Karpas-422 (cell line): ENCODE results near the gene NPC2. TPM values are rescaled to one million over a fixed set of nuclear protein-coding genes. Genes with fewer than 3 reads are reported as not detected.

Experiments used
- DNase-seq: peaks from one replicate; pipeline ENCODE4 v3.0.0-alpha.2; 2015
- H2AFZ ChIP-seq: fragments of 200-600 bp; sonication (generic); 2 replicates; pipeline ENCODE4 v1.6.1; 2014; ENCODE audit warnings: antibody characterized with exemption, low read length, mixed read lengths
- H3K27ac ChIP-seq: fragments of 200-600 bp; sonication (generic); 2 replicates; pipeline ENCODE4 v1.5.1; 2014; ENCODE audit warnings: mild to moderate bottlenecking, low read length, moderate library complexity
- H3K27me3 ChIP-seq: fragments of 200-600 bp; sonication (generic); 2 replicates; pipeline ENCODE4 v1.6.1; 2014; ENCODE audit warnings: low read length, mixed read lengths
- H3K36me3 ChIP-seq: fragments of 200-600 bp; sonication (generic); 2 replicates; pipeline ENCODE4 v1.6.1; 2014; ENCODE audit warnings: low read length, mixed read lengths; ENCODE audit not compliant: insufficient read depth
- H3K4me1 ChIP-seq: fragments of 200-600 bp; sonication (generic); 2 replicates; pipeline ENCODE4 v1.6.1; 2014; ENCODE audit warnings: mild to moderate bottlenecking, low read length, mixed read lengths
- H3K4me2 ChIP-seq: fragments of 200-600 bp; sonication (generic); 2 replicates; pipeline ENCODE4 v1.6.1; 2014; ENCODE audit warnings: low read length, low read depth, mild to moderate bottlenecking; ENCODE audit not compliant: poor library complexity, severe bottlenecking
- H3K4me3 ChIP-seq: fragments of 200-600 bp; sonication (generic); 2 replicates; pipeline ENCODE4 v1.5.1; 2014; ENCODE audit warnings: mild to moderate bottlenecking, antibody characterized with exemption, low read length, mixed read lengths
- H3K79me2 ChIP-seq: fragments of 200-600 bp; sonication (generic); 2 replicates; pipeline ENCODE4 v1.6.1; 2014; ENCODE audit warnings: mild to moderate bottlenecking, low read length, mixed read lengths
- H3K9ac ChIP-seq: fragments of 200-600 bp; sonication (generic); 2 replicates; pipeline ENCODE4 v1.6.0; 2014; ENCODE audit warnings: low read length
- H3K9me2 ChIP-seq: fragments of 200-600 bp; sonication (generic), shearing (Covaris generic); replicated peaks from 2 replicates; pipeline ENCODE4 v1.6.0; 2014; ENCODE audit warnings: mild to moderate bottlenecking, low read length, moderate library complexity; ENCODE audit not compliant: insufficient read depth
- H3K9me3 ChIP-seq: fragments of 300-700, 200-600 bp; sonication (generic); 2 replicates; pipeline ENCODE4 v1.6.1; 2014; ENCODE audit warnings: low read length, mixed read lengths
- H4K20me1 ChIP-seq: fragments of 200-600 bp; sonication (generic); 2 replicates; pipeline ENCODE4 v1.6.1; 2014; ENCODE audit warnings: mild to moderate bottlenecking, antibody characterized with exemption, low read length, low read depth; ENCODE audit not compliant: insufficient read depth
- total RNA-seq: library from RNA; depleted of rRNA; stranded (reverse); fragments of >200 nt; shearing (Covaris generic); gene quantifications from 2 replicates; pipeline ENCODE4 v1.2.3, GENCODE V29; 2014; ENCODE audit warnings: low replicate concordance

Gene NPC2
- total RNA-seq, 1 experiment from 2014 or later: 113 TPM

DNA sequence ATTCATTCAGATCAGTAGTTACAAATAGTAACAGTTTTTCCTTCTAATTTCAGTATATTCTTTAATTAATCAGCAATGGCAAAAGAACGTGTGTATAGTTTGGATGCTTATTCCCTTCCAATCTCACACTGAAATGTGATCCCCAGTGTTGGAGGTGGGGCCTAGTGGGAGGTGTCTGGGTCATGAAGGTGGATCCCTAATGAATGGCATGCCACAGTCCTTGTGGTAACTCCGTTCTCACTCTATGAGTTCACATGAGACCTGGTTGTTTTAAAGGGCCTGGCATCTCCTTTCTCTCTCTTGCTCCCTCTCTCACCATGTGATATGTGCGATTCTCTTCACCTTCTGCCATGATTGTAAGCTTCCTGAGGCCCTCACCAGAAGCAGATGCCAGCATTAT lies 48.2 kb downstream of the NPC2 start:
- no peak for DNase-seq
- no peak overlapping the region for H3K4me2 ChIP-seq
- no peak overlapping the region for H3K27ac ChIP-seq
- no peak overlapping the region for H2AFZ ChIP-seq
- no peaks in the 10 kb centered on the region for H3K36me3 ChIP-seq
- H3K9me3 ChIP-seq: no peaks in the 10 kb centered on the region
- no peaks in the 10 kb centered on the region for H3K27me3 ChIP-seq
- no peaks in the 10 kb centered on the region for H4K20me1 ChIP-seq
- H3K4me1 ChIP-seq: no peaks in the 10 kb centered on the region
- no peak overlapping the region for H3K4me3 ChIP-seq
- H3K9ac ChIP-seq: no peak overlapping the region
- no peaks in the 10 kb centered on the region for H3K9me2 ChIP-seq
- no peaks in the 10 kb centered on the region for H3K79me2 ChIP-seq

DNA sequence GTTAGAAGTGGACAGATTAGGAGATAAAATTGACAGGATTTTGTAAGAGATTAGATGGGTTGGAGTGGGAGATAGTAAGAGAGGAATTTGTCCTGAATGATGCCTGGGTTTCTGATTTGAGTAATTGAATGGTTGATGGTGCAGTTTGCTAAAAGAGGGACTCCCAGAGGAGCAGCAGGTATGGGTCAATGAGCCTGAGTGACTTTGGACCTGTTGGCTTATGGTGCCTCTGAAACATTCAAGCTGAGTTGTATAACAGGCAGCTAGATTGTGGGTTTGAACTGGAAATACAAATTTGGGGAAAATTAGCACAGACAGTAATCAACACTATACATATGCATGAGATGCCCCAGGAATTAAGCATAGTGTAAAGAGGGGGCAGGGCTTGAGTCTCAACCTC lies 50.3 kb downstream of the NPC2 start:
- no peak overlapping the region for H3K4me2 ChIP-seq
- no peaks in the 10 kb centered on the region for H3K79me2 ChIP-seq
- H3K4me3 ChIP-seq: no peak overlapping the region
- H3K9ac ChIP-seq: no peak overlapping the region
- no peaks in the 10 kb centered on the region for H3K4me1 ChIP-seq
- H4K20me1 ChIP-seq: no peaks in the 10 kb centered on the region
- no peak overlapping the region for H2AFZ ChIP-seq
- no peak overlapping the region for H3K27ac ChIP-seq
- no peaks in the 10 kb centered on the region for H3K9me3 ChIP-seq
- no peaks in the 10 kb centered on the region for H3K9me2 ChIP-seq
- no peaks in the 10 kb centered on the region for H3K36me3 ChIP-seq
- no peak for DNase-seq
- no peaks in the 10 kb centered on the region for H3K27me3 ChIP-seq

DNA sequence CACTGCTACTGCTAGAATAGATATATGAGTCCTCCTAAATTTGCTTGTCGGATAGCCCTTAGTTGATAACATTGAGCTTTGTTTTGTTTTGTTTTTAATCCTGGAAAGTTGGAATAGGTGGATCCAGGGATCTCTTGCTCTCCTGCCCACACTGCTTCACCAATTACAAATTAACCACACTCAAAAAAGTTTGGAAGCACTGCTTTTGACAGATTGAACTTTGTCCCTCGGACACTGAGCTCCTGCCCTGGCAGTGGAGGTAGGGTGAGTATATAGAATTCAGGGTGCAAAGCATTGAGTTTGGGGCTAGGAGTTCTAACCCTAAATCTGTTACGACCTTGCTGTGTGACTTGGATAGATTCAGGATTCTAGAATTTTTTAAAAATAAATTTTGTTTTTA lies 52.0 kb downstream of the NPC2 start:
- H3K27ac ChIP-seq: no peak overlapping the region
- DNase-seq: no peak
- no peaks in the 10 kb centered on the region for H3K9me2 ChIP-seq
- no peak overlapping the region for H3K4me2 ChIP-seq
- H3K4me1 ChIP-seq: no peaks in the 10 kb centered on the region
- no peaks in the 10 kb centered on the region for H3K27me3 ChIP-seq
- H3K9me3 ChIP-seq: no peaks in the 10 kb centered on the region
- no peaks in the 10 kb centered on the region; the same call in 1 of the 2 replicates for H4K20me1 ChIP-seq
- H3K9ac ChIP-seq: no peak overlapping the region
- H3K36me3 ChIP-seq: no peaks in the 10 kb centered on the region
- H3K4me3 ChIP-seq: no peak overlapping the region
- H3K79me2 ChIP-seq: no peaks in the 10 kb centered on the region
- H2AFZ ChIP-seq: no peak overlapping the region

DNA sequence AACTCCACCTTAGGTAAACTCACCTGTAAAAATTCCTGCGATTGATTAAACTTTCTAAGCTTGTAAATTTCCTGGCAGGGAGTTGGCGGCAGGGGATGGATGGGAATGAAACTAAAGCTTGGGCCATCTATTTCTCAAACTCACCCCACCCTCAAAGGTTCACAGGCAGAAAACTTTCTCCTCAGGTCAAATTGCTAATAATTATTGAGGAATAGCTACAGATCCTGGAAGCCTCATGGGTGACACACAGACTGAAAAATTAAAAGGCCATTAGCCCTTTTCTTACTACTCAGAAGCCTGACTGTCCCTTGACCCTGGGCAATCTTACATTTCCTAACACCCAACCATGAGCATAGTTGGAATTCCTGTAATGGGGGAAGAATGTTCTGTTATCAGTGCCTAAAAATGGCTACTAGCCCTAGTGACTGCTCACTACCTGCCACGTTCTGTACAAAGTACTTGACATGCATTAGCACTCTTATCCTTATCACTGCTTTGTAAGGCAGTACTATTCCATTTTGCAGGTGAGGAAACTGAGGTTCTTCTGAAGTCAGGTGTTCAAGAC lies 54.7 kb downstream of the NPC2 start:
- no peak for DNase-seq
- no peak overlapping the region for H3K4me2 ChIP-seq

DNA sequence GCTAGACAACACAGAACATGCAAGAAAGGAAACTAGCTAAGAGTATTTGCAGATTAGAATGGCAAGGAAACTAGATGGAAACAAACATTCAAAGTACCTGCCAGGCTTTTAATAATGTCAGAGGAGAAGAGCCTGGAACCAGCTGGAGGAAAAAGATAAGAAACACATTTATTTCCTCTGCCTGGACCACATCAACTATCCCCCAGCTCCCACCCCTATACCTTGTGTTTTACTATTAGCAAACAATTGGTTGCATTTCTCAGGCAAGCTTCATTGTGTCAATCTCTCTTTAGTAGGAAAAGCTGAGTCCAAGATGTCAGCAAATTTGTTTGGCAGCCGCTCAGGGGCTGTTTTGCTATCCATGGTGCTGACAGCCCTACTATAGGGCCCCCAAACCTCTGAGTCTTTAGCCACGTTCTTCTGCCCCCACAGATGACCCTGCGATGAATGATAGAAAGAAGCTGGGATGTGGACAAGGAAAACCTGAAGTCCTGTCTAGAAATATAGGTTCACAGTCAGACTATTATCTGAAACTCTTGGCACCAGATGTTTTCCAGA lies 55.5 kb downstream of the NPC2 start:
- Histone ChIP-seq H3K27ac (no peak overlapping the region), H3K79me2 (no peaks in the 10 kb centered on the region), H3K4me2 (no peak overlapping the region), H3K9me2 (no peaks in the 10 kb centered on the region), H4K20me1 (no peaks in the 10 kb centered on the region; the same call in 1 of the 2 replicates), H3K4me1 (no peaks in the 10 kb centered on the region), H3K36me3 (no peaks in the 10 kb centered on the region), H3K9ac (no peak overlapping the region), H3K9me3 (no peaks in the 10 kb centered on the region), H3K4me3 (no peak overlapping the region), H3K27me3 (no peaks in the 10 kb centered on the region), H2AFZ (no peak overlapping the region)
- no peak for DNase-seq

More for the DNA sequence above, 54.7 kb downstream of the NPC2 start:
- H3K4me1 ChIP-seq: no peaks in the 10 kb centered on the region
- no peak overlapping the region for H3K27ac ChIP-seq
- H3K79me2 ChIP-seq: no peaks in the 10 kb centered on the region
- no peaks in the 10 kb centered on the region; the same call in 1 of the 2 replicates for H4K20me1 ChIP-seq
- no peaks in the 10 kb centered on the region for H3K36me3 ChIP-seq
- H3K27me3 ChIP-seq: no peaks in the 10 kb centered on the region
- no peak overlapping the region for H3K4me3 ChIP-seq
- no peak overlapping the region for H2AFZ ChIP-seq
- no peaks in the 10 kb centered on the region for H3K9me2 ChIP-seq
- no peak overlapping the region for H3K9ac ChIP-seq
- no peaks in the 10 kb centered on the region for H3K9me3 ChIP-seq

DNA sequence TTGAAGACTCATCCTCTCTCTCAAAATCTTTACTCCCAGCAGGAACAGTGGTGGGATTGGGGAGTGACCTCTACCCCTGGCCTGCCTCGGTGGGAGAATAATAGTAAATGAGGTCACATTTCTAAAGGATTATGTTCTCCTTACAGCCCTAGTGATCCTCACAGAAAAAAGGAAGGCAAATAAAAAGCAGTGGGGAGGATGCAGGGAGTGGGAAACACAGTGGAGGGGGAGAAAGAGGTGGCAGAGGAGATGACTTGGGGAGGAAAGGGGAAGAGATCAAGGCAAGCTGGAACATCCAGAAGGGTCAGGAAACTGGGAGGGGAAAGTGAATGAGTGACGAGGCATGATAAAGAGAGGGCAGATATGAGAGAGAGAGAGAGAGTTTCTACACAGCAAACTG lies 58.8 kb downstream of the NPC2 start:
- H3K4me3 ChIP-seq: no peak overlapping the region
- no peaks in the 10 kb centered on the region for H3K79me2 ChIP-seq
- H3K36me3 ChIP-seq: no peaks in the 10 kb centered on the region
- no peaks in the 10 kb centered on the region for H3K9me2 ChIP-seq
- H3K4me2 ChIP-seq: no peak overlapping the region
- peaks cover 4% of the 10 kb centered on the region for H3K4me1 ChIP-seq
- H3K27ac ChIP-seq: no peak overlapping the region
- no peak overlapping the region for H2AFZ ChIP-seq
- DNase-seq: no peak
- no peaks in the 10 kb centered on the region; the same call in 1 of the 2 replicates for H4K20me1 ChIP-seq
- H3K9ac ChIP-seq: no peak overlapping the region
- H3K27me3 ChIP-seq: no peaks in the 10 kb centered on the region
- H3K9me3 ChIP-seq: no peaks in the 10 kb centered on the region

DNA sequence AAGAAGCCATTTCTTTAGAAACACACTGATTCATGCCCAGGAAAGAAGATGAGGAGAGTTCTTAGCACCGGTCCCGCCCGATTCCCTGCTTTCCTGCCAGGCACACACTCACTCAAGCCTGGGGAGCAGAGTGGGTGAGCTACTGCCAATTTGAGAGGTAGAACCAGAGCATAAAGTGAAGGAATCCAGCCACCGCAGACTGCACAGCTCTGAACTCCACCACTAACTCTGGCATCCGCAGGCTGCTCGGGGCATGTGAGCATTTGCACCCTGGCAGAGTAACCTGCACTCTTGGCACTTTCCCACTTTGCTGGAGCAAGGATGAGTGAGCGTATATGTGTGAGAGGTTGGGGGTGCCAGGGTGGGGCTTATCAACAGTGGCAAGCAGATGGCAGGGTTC lies 63.1 kb downstream of the NPC2 start:
- no peaks in the 10 kb centered on the region for H3K27me3 ChIP-seq
- DNase-seq: no peak
- no peak overlapping the region for H3K4me2 ChIP-seq
- no peak overlapping the region for H2AFZ ChIP-seq
- no peaks in the 10 kb centered on the region for H3K79me2 ChIP-seq
- no peak overlapping the region for H3K9ac ChIP-seq
- H3K4me1 ChIP-seq: peaks cover 8% of the 10 kb centered on the region
- no peak overlapping the region for H3K4me3 ChIP-seq
- no peak overlapping the region for H3K27ac ChIP-seq
- H3K36me3 ChIP-seq: no peaks in the 10 kb centered on the region
- H3K9me2 ChIP-seq: no peaks in the 10 kb centered on the region
- H4K20me1 ChIP-seq: no peaks in the 10 kb centered on the region
- H3K9me3 ChIP-seq: no peaks in the 10 kb centered on the region
